ENCODE measurements around the gene AKR7A3.
A peak's percentile ranks its signal among the peaks of the same experiment; 100 is the strongest.

Gene AKR7A3

GRCh38 chr1:19315378-19316198 lies 27.0 kb upstream of the AKR7A3 start:
- TF ChIP-seq POLR2A (IDR thresholded peaks at IDR 0.05; ENCODE audit: low read depth, low read length) (no peak), POLR2AphosphoS5 (IDR thresholded peaks at IDR 0.05; ENCODE audit: low read depth, low read length) (no peak), TAF1 (IDR thresholded peaks at IDR 0.05; ENCODE audit: borderline replicate concordance, low read depth, low read length) (peak; percentile 22; the same call in 1 of the 2 replicates)
- FAIRE-seq, result peak; percentile 85
- no peak for DNase-seq (ENCODE audit: insufficient read length)

- FAIRE-seq (no peak), DNase-seq (ENCODE audit: insufficient read length) (no peak)
- TF ChIP-seq POLR2A (IDR thresholded peaks at IDR 0.05; ENCODE audit: low read depth, low read length) (no peak), POLR2AphosphoS5 (IDR thresholded peaks at IDR 0.05; ENCODE audit: low read depth, low read length) (0 out of 2 replicates have a peak, but pooled peaks have one; percentile 47), TAF1 (IDR thresholded peaks at IDR 0.05; ENCODE audit: borderline replicate concordance, low read depth, low read length) (no peak)
These were observed 25.7 kb upstream of the AKR7A3 start for GRCh38 chr1:19313961-19314882.

- FAIRE-seq (peak; percentile 21), DNase-seq (ENCODE audit: insufficient read length) (no peak)
- TF ChIP-seq POLR2A (IDR thresholded peaks at IDR 0.05; ENCODE audit: low read depth, low read length) (no peak), TAF1 (IDR thresholded peaks at IDR 0.05; ENCODE audit: borderline replicate concordance, low read depth, low read length) (no peak), POLR2AphosphoS5 (IDR thresholded peaks at IDR 0.05; ENCODE audit: low read depth, low read length) (no peak)
These were observed 25.0 kb upstream of the AKR7A3 start for GRCh38 chr1:19313636-19313959.

GRCh38 chr1:19312782-19313635 lies 24.4 kb upstream of the AKR7A3 start:
- FAIRE-seq (peak; percentile 44), DNase-seq (ENCODE audit: insufficient read length) (no peak)
- TF ChIP-seq POLR2AphosphoS5 (IDR thresholded peaks at IDR 0.05; ENCODE audit: low read depth, low read length), result no peak
- TF ChIP-seq TAF1 (IDR thresholded peaks at IDR 0.05; ENCODE audit: borderline replicate concordance, low read depth, low read length), result no peak
- no peak for TF ChIP-seq POLR2A (IDR thresholded peaks at IDR 0.05; ENCODE audit: low read depth, low read length)

- FAIRE-seq, result peak; percentile 99
- peak; percentile 69 for TF ChIP-seq POLR2AphosphoS5 (IDR thresholded peaks at IDR 0.05; ENCODE audit: low read depth, low read length)
- peak; percentile 82 for TF ChIP-seq POLR2A (IDR thresholded peaks at IDR 0.05; ENCODE audit: low read depth, low read length)
- TF ChIP-seq TAF1 (IDR thresholded peaks at IDR 0.05; ENCODE audit: borderline replicate concordance, low read depth, low read length), result peak; percentile 72
- peak; percentile 94 for DNase-seq (ENCODE audit: insufficient read length)
These were observed 23.6 kb upstream of the AKR7A3 start, which contains the start of the genes AKR7A2 and SLC66A1 for GRCh38 chr1:19311931-19312781. Gene AKR7A2, minus strand, starts transcription at chr1:19312144. Its CDS starts 20 bp downstream, at chr1:19312124. Gene SLC66A1, plus strand, starts transcription at chr1:19312326. Its CDS starts 5,352 bp downstream, at chr1:19317678.

- no peak for TF ChIP-seq TAF1 (IDR thresholded peaks at IDR 0.05; ENCODE audit: borderline replicate concordance, low read depth, low read length)
- no peak for TF ChIP-seq POLR2A (IDR thresholded peaks at IDR 0.05; ENCODE audit: low read depth, low read length)
- no peak for TF ChIP-seq POLR2AphosphoS5 (IDR thresholded peaks at IDR 0.05; ENCODE audit: low read depth, low read length)
- FAIRE-seq (no peak), DNase-seq (ENCODE audit: insufficient read length) (no peak)
These were observed 22.9 kb upstream of the AKR7A3 start for GRCh38 chr1:19311503-19311930.

GRCh38 chr1:19310720-19311502 lies 22.3 kb upstream of the AKR7A3 start:
- TF ChIP-seq TAF1 (IDR thresholded peaks at IDR 0.05; ENCODE audit: borderline replicate concordance, low read depth, low read length) (no peak), POLR2AphosphoS5 (IDR thresholded peaks at IDR 0.05; ENCODE audit: low read depth, low read length) (no peak), POLR2A (IDR thresholded peaks at IDR 0.05; ENCODE audit: low read depth, low read length) (no peak)
- FAIRE-seq, result no peak
- DNase-seq (ENCODE audit: insufficient read length), result no peak

- DNase-seq (ENCODE audit: insufficient read length) (no peak), FAIRE-seq (no peak)
- no peak for TF ChIP-seq POLR2A (IDR thresholded peaks at IDR 0.05; ENCODE audit: low read depth, low read length)
- TF ChIP-seq POLR2AphosphoS5 (IDR thresholded peaks at IDR 0.05; ENCODE audit: low read depth, low read length), result no peak
- no peak for TF ChIP-seq TAF1 (IDR thresholded peaks at IDR 0.05; ENCODE audit: borderline replicate concordance, low read depth, low read length)
These were observed 21.5 kb upstream of the AKR7A3 start for GRCh38 chr1:19310061-19310460.

GRCh38 chr1:19309123-19309813 lies 20.7 kb upstream of the AKR7A3 start:
- DNase-seq (ENCODE audit: insufficient read length), result no peak
- FAIRE-seq, result no peak
- TF ChIP-seq TAF1 (IDR thresholded peaks at IDR 0.05; ENCODE audit: borderline replicate concordance, low read depth, low read length) (no peak), POLR2AphosphoS5 (IDR thresholded peaks at IDR 0.05; ENCODE audit: low read depth, low read length) (no peak)
